HT1080 (cell line): ENCODE measurements around the gene RAB28. TPM values are rescaled to one million over a fixed set of nuclear protein-coding genes. Genes with fewer than 3 reads are reported as not detected.
A peak's percentile ranks its signal among the peaks of the same experiment; 100 is the strongest.

Experiments
- DNase-seq: peaks from one replicate; pipeline ENCODE4 v3.0.0-alpha.2; 2015; ENCODE audit warnings: low read depth
- polyA plus RNA-seq, 2 experiments: library from polyadenylated mRNA; depleted of rRNA; stranded (reverse); fragments of >200 nt; gene quantifications; 2 replicates each; pipeline ENCODE4 v1.2.3, GENCODE V29; 2015
- total RNA-seq: library from RNA; depleted of rRNA; stranded (reverse); fragments of >200 nt; shearing (Covaris generic); gene quantifications from 2 replicates; pipeline ENCODE4 v1.2.3, GENCODE V29; 2014; rRNA removed

The RAB28 gene
- 11.6 and 14.5 TPM in 2 replicates for total RNA-seq
- polyA plus RNA-seq (2015; cell fraction: cytosol; rRNA removed): 20.2 and 20.4 TPM in 2 replicates
- 10.2 and 13.1 TPM in 2 replicates for polyA plus RNA-seq (2015; cell fraction: nucleus; rRNA removed)

DNA sequence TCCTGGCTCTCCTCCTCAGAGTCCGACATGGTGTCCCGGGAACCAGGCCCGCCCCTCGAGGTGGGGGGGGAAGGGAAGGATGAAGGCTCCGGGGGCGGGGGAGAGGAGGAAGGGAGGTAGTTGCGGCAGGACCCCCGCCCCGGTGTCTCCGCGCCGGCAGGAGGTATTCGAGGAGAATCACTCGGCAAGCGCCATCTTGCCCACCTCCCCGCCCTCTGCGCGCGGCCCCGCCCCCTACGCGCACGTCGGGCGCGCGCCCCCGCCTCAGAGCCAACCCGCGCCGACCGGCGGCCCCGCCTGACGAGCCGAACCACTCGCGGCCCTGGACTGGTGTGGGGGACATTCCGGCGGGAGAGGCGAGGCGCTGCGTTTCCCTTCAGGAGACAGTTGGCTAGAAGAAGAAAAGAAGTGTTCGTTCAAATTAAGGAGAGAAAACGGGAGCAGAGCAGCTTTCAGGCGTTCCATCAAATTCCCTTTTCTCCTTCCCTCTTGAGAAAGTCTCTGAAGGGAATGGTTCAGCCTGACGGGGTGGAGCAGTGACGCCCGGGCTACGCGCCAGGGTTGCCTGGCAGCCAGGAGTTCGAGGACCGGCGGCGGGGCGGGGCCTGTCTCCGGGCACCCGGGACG lies at the start of gene RAB28:
TSS of gene RAB28 (minus strand) at position 219 of the 627 bp plus-strand sequence.
- DNase-seq: peak; percentile 84

DNA sequence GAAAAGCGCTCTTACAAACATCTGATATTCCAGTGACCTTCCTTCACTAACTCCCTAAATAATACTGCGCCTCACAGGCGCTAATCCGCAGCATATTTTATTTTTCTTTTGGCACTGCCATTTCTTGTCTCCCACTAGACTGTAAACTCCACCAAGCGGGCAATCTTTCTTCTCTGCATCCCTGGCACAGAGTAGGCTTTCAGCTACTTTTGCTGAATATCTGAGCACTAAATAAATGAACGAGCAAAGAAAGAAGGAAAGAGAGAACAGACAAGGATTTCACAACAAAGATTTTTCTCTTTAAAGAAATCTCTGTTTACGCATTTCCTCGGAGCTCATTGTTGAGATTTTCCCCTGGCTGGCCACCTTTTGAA lies 47.5 kb upstream of the RAB28 start:
- no peak for DNase-seq

DNA sequence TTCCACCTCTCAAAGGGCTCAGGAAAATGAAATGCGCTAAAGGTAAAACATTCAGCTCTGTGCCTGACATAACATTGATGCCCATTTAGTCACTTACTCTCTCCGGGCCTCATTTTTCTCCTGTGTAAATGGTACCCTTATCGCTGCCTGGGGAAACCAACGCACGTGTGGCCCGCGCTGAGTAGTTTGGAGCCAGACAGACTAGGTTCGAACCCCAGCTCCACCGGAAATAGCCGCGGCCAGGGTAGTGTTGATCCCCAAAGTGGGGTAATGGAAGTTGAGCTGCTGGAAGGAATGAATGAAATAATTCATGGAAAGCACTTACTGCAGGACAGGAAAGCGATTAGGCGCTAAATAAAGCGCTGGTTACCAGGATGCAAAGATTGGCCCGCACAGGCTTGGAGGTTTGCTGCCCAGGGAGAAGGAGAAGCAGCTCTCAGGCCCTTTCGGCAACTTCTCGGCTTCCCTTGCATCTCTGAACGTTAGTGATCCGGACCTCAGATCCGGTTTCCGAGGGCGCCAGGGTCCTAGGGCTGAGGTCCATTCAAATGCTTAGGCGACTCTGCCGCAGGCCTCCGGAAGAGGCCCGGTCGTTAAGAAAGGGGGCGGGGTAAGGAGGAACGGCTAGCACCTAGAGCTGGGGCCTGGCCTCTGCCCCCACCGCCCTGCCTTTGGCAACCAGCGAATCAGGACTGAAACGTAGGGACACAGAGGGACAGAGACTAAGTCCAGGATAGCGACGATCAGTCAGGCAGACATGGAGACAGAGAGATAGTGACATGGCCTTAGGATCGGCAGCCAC lies 46.9 kb upstream of the RAB28 start:
- no peak for DNase-seq

DNA sequence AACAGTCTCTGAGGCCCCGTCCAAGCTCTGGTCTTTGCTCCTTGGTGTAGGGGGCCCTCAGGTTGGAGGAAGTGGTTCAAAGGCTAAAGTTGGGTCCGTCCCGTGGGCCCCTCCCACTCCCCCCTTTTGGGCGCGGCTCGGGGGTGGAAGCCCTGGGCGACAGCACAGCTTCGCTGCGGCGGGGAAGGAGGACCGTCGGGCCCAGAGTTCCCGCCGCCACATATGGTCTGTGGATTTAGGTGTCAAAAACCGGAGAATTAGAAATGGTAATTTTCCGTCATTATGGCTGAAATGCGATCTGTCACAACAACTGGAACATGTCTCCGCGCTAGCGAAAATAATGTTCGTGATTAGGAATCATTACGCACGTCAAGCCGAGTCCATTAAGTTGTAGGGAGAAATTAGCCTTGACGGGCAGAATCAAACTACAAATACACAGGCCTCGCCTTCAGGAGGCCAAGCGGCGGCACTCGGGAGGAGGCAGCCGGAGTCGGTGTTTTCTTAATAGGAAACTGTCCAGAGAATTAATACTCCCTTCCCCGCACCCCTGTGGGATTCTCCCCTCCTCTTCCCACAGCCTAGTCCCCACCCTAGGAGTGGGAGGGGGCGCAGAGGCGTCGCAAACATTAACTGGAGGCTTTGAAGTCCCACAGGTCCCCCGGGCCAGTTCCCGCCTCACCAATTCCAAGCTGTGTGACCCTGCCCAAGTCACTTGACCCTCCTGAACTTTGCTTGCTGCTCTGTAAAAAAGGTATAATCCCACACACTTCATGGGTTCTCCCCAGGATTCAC lies 45.2 kb upstream of the RAB28 start:
- DNase-seq: no peak

DNA sequence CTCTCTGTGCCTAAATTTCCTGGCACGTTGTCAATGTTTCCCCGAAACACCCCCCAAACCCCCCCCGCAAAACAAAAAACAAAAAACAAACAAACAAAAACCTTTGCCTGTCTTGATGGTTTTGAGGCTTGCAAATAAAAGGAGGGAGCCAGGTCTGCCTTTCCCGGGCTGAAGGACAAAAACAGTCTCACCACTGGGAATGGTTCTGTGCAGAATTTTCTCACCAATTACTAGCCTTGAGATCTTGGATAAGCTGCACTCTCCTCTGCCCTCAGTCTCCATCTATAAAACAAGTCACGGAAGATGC lies 44.6 kb upstream of the RAB28 start:
- no peak for DNase-seq

DNA sequence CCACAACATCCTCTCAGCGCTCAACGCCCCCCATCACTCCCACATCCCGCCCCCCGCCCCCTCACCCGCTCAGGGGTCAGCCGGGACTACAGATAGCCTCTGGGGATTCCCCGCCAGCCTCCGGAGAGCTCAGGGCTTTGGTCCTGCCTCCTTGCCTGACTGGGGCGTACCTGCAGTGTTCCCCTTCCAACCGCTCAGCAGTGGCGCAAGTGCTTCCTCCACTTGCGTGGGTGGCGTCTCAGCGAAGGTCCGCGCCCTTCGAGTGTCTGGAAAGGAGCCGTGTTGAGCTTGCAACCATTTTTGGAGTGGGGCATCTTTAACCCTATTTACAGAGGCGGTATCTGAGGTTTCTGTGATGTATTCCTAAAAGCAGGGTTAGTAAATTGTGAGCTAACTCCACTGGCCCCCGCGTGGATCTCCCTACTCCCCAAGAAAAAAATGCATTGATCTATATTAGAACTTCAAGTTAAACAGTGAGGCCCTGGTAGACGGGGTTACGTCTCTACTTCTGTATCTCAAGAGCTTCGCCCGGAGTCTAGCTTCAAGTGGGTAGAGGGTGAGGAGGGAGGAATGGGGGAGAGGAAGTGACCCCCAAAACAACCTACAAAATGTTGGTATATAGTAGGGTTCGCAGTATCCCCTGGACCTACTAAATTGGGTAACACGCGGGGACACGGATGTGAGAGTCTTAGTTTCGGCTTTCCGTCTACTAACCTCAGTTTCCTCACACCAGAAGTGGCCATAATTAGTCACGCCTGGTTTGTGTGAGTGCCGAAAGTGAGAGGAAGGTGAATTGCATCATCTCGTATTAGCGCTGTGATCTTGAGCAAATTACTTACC lies 44.1 kb upstream of the RAB28 start:
- DNase-seq: no peak

GRCh38 chr4:13527192-13527980 lies 43.2 kb upstream of the RAB28 start:
- DNase-seq: no peak

- no peak for DNase-seq
Observed at GRCh38 chr4:13526658-13527057, 42.5 kb upstream of the RAB28 start.

DNA sequence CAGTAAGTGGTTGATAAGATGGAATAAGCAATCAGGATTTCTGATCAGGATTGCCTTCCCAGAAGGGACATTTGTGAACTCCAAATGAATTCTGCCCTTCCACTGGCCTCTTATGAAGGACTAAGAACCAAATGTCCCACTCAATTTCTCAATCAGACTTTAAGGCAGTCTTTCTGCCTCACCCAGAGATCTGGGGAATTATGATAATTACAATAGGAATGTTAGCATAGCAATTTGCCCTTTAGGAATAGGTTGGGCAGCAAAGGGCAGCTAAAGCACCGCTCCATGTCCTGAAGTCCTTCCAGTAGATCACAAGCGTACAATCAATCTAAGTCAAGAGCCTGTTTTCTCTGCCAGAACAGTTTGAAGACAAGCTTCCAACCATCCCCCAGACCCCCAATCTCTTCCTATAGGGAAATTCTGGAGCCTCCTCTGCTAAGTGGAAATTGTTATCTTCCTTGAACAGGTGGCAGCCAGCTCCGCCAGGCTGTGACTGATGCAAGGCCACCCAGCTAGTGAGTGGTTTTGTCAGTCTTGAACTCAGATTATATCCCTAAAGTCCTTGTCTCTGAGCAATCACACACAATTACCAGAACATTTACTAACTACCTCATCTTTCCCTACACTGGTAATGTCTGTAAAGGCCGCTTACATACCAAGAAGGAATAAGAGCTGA lies 41.6 kb upstream of the RAB28 start:
- DNase-seq: no peak

DNA sequence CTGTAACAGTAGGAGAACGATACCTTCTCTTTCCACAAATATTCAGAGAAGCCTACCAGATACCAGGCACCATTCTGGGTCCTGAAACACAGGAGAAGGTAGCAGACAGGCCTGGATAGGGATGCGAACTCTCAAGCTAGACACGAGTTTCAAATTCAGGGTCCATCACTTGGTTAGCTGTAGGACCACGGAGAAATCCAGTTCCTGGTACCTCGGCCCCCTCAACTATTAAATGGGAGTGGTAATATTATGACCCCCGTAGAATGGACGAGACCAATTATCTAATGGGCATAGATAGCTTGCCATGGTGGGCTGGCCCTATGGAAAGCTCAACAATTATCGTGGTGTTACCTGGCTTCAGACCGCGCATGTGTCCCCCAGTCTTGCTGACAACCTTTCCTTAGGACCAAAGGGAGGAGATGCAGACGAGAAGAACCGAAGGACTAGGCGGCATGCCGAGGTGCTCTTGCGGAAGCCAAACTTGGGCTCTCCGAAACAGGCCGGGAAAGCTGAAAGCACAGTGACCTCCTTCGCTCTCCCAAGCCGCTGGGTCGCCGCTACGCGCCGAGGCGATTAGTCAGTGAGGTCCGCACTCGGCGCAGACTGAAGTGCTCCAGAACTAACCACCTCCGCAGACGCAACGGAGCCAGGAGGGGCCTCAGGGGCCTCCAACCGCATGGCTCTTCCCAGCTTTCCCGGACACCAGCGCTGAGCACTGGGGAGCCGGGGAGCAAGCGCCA lies 40.5 kb upstream of the RAB28 start:
- no peak for DNase-seq

DNA sequence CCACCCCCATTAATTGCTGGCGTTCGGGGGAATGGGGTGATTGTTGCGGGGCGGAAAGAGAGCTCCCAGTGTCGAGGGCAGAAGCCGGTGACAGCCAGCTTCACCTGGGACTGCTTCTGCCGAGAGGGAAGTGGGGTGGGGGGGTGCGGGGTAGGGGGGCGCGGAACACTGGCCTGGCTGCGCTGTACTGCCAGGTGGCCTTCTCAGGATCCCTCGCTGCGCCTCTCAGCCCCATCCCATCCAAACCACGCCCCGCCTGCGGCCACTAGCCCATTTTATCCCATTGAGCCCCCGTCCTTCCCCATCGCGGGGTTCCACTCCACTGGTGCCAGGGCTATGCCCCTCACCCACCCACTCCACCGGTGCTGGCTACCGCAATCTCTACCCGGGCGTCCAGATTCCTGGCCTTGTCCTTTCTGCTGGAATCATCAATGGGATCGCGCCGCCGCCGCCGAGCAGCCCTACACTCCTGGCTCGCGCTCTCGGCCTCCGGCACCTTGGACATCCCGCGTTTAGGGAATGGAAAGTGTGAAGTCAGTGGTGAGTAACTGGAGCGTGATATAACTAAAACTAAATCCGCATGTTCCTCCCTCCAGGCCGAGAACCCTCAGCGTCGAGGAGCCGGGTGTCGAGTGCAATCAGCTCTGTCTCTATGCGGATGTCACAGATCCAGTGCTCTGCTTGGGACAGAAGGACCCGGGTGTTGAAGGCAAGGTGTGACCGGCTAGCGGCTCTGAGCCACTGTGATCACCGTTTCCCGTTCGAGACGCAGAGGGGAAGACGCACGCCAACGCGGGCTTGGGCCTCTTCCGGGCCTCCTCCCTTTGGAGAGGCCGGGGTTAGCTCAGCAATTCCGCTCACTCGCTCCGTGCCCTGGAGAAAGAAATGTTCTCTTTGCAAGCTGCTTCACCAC lies 39.7 kb upstream of the RAB28 start:
- no peak for DNase-seq

GRCh38 chr4:13523105-13523477 lies 39.0 kb upstream of the RAB28 start:
- DNase-seq: no peak

DNA sequence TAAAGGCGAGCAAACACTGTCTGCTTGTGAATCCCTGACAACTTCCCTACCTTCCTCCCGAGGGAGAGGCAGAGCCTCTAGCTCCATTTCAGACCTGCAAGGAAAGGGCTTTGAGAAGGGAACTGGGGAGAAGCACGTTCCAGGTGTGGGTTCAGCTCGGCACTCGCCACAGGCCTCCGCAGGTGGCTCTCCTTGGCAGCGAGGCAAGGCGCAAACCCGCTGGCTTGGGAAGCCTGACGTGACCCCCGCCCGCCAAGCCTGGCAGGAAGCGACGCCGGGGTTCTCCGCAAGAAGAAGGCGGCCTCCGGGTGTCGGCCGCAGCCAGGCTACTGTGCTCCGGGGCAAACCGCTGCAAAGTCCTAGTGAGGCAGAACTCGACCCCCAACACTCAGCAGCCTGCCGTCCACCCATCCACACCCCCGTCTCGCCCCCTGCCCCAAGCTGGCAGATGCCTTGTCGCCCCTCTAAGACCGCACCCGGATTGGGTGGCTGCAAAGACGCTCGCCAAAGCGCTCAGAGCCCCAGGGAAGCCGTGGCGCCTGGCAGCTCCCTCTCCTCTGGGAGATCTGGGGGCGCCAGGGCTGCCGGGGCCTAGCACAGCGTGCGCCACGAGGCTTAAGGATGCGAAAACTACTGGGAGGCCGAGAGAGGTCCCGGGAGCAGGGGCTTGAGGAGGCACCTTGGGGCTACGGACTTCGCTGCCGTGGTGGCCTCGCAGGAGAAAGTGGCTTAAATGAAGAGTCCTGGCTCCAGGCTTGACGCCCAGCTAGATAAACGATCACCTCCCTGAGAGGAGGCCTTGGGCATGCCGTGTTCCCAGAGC lies 38.4 kb upstream of the RAB28 start:
- DNase-seq: no peak

- no peak for DNase-seq
Observed at GRCh38 chr4:13521047-13521446, 36.9 kb upstream of the RAB28 start.

GRCh38 chr4:13516315-13516860 lies 32.2 kb upstream of the RAB28 start:
- no peak for DNase-seq

- no peak for DNase-seq
Observed at GRCh38 chr4:13515268-13515667, 31.1 kb upstream of the RAB28 start.

GRCh38 chr4:13514722-13515121 lies 30.6 kb upstream of the RAB28 start:
- no peak for DNase-seq
